Kidney (tissue), 14 donors: ENCODE data around the gene EMP1. TPM values are rescaled to one million over a fixed set of nuclear protein-coding genes. Genes with fewer than 3 reads are reported as not detected.

ENCODE experiments used
- DNase-seq, 5 donors: peaks; one replicate each; pipeline ENCODE4 v3.0.0-alpha.2; 2013 to 2020
- FAIRE-seq: peaks from 2 replicates; lab custom pipeline; 2012; peaks lifted over from hg19 to GRCh38; lab: Jason Lieb, UNC
- H3K27ac ChIP-seq, 2 donors: one replicate each; pipeline ENCODE4 v1.7.0; 2013; ENCODE audit warnings: low read depth in 2 of 2, low read length in 2 of 2, inconsistent platforms in 1 of 2
- H3K27me3 ChIP-seq: one replicate; pipeline ENCODE4 v1.7.1; 2013; ENCODE audit warnings: low read length, inconsistent platforms; ENCODE audit not compliant: control insufficient read depth, insufficient read depth
- H3K36me3 ChIP-seq, 3 donors: one replicate each; pipeline versions ENCODE4 v1.7.0 to v1.7.1; 2013; ENCODE audit warnings: low read length in 3 of 3, control low read depth in 1 of 3, inconsistent platforms in 1 of 3; ENCODE audit not compliant: insufficient read depth in 3 of 3, control insufficient read depth in 2 of 3
- H3K4me1 ChIP-seq, 3 donors: one replicate each; pipeline versions ENCODE4 v1.7.0 to v1.7.1; 2013; ENCODE audit warnings: low read length in 3 of 3, inconsistent platforms in 1 of 3, low read depth in 1 of 3; ENCODE audit not compliant: control insufficient read depth in 2 of 3, insufficient read depth in 2 of 3
- H3K4me3 ChIP-seq, 3 donors: one replicate each; pipeline versions ENCODE4 v1.7.0 to v1.8.1; 2013; ENCODE audit warnings: low read length in 3 of 3, control low read depth in 1 of 3, inconsistent platforms in 1 of 3
- H3K9ac ChIP-seq, 3 donors: one replicate each; pipeline versions ENCODE4 v1.7.0 to v1.7.1; 2013; ENCODE audit warnings: low read length in 3 of 3, control low read depth in 1 of 3, inconsistent platforms in 1 of 3
- H3K9me3 ChIP-seq, 3 donors: one replicate each; pipeline versions ENCODE4 v1.7.0 to v1.7.1; 2013; ENCODE audit warnings: low read length in 3 of 3, control low read depth in 1 of 3, inconsistent platforms in 1 of 3; ENCODE audit not compliant: control insufficient read depth in 2 of 3, insufficient read depth in 1 of 3
- CTCF ChIP-seq: IDR thresholded peaks from 3 replicates; pipeline ENCODE4 v1.5.1; 2012; ENCODE audit warnings: mild to moderate bottlenecking, moderate library complexity, borderline replicate concordance; ENCODE audit not compliant: insufficient read depth; ENCODE audit errors: extremely low read depth
- intact Hi-C: fragments of 100-400 bp; cut with DNase I; formaldehyde crosslinking; loops from one replicate; pipeline ENCODE4 v1.11.1; 2022
- polyA plus RNA-seq: library from polyadenylated mRNA; stranded (reverse); fragments of 350-450 nt; fragmentation: Illumina TruSeq; extraction: RNeasy Lipid Tissue Mini Kit (QIAGEN cat#74804); gene quantifications from one replicate; pipeline ENCODE4 v1.2.3, GENCODE V29; 2014; ENCODE audit warnings: low read depth, low replicate concordance; ENCODE audit not compliant: insufficient read depth
- total RNA-seq: library from RNA; stranded (reverse); fragmentation: NEBNext Ultra II Directional; extraction: Animal tissue kit (Norgen Biotek cat#: 25700); gene quantifications from one replicate; pipeline ENCODE4 v1.2.1, GENCODE V29; 2021
- donor health status: control.
- donor health status: control.
- donor health status: control.
- donor health status: control.
- donor health status: control.
- donor health status: DM: yes; HTN: yes; CAD: no.
- donor health status: Normal renal cell carcinoma (clear cell type).

EMP1 gene
- total and polyA plus RNA-seq, 2 donors from 2014 or later, result 45.1 to 431 TPM

GRCh38 chr12:13171921-13172859 lies 24.3 kb upstream of the EMP1 start:
- TF ChIP-seq CTCF, result no peak
- Histone ChIP-seq H3K27me3 (no peaks in the 10 kb centered on the region), H3K27ac (no peak overlapping the region), H3K4me1 (peaks cover 0 to 15% (median 2%) of the 10 kb centered on the region in 3 donors), H3K36me3 (no peaks in the 10 kb centered on the region), H3K9ac (no peak overlapping the region), H3K4me3 (no peak overlapping the region), H3K9me3 (no peaks in the 10 kb centered on the region)
- FAIRE-seq (no peak), DNase-seq (peak; percentile 91 to 96 (median 93))
- intact Hi-C loops, result no loop called here

GRCh38 chr12:13173012-13173932 lies 23.3 kb upstream of the EMP1 start:
- no peak for FAIRE-seq

GRCh38 chr12:13175499-13175898 lies 21.0 kb upstream of the EMP1 start:
- Histone ChIP-seq H3K4me1 (peaks cover 0 to 15% (median 7%) of the 10 kb centered on the region in 3 donors), H3K27ac (no peak overlapping the region)
- intact Hi-C loops, result no loop called here

More at GRCh38 chr12:13173012-13173932, 23.3 kb upstream of the EMP1 start:
- TF ChIP-seq CTCF, result no peak
- H3K4me1 ChIP-seq, result peaks cover 0 to 15% (median 2%) of the 10 kb centered on the region in 3 donors
- intact Hi-C loops, result no loop called here
- no peaks in the 10 kb centered on the region for H3K9me3 ChIP-seq
- no peak overlapping the region for H3K4me3 ChIP-seq
- no peak overlapping the region for H3K9ac ChIP-seq
- no peak overlapping the region for H3K27ac ChIP-seq
- H3K27me3 ChIP-seq, result no peaks in the 10 kb centered on the region
- peak in 4 of 5 donors; percentile 38 to 89 (median 78) for DNase-seq
- H3K36me3 ChIP-seq, result no peaks in the 10 kb centered on the region

More at GRCh38 chr12:13175499-13175898, 21.0 kb upstream of the EMP1 start:
- DNase-seq, result peak in 1 of 5 donors; percentile 72
- no peak for TF ChIP-seq CTCF
- Histone ChIP-seq H3K27me3 (no peaks in the 10 kb centered on the region), H3K4me3 (no peak overlapping the region), H3K9me3 (no peaks in the 10 kb centered on the region), H3K9ac (no peak overlapping the region), H3K36me3 (no peaks in the 10 kb centered on the region)
- no peak for FAIRE-seq
